SK-N-SH (cell line): ENCODE results near the gene SPRED2. TPM values are rescaled to one million over a fixed set of nuclear protein-coding genes. Genes with fewer than 3 reads are reported as not detected.

Source experiments
- CTCF ChIA-PET: fragments of 300-600, 350-600 bp; formaldehyde crosslinking; extraction: SDS; loops from one replicate; lab custom pipeline; 2021; lab: Yijun Ruan, JAX
- POLR2A ChIA-PET: fragments of 350-600 bp; sonication (Branson Sonifier 250); formaldehyde crosslinking; extraction: SDS; loops from one replicate; lab custom pipeline; 2020; ENCODE audit warnings: antibody characterized with exemption, inconsistent platforms; lab: Yijun Ruan, JAX
- DNase-seq: peaks from one replicate; pipeline ENCODE4 v3.0.0; 2012
- H2AFZ ChIP-seq: fragments of 200-600 bp; sonication (generic); 2 replicates; pipeline ENCODE4 v1.8.1; 2016; ENCODE audit warnings: antibody characterized with exemption, mild to moderate bottlenecking, low read depth
- H3F3A ChIP-seq: fragments of 200-600 bp; sonication (generic); replicated peaks from 2 replicates; pipeline ENCODE3; 2016; ENCODE audit warnings: antibody characterized with exemption, mild to moderate bottlenecking; ENCODE audit not compliant: insufficient read depth
- H3K27ac ChIP-seq, 2 experiments: fragments of 200-500 bp in 1 of 2; fragments of 200-600 bp in 1 of 2; sonication (Bioruptor generic) in 1 of 2; sonication (generic), shearing (Covaris generic) in 1 of 2; 2 replicates each; pipeline versions ENCODE4 v1.5.1 to v1.6.1; 2014 to 2016; ENCODE audit warnings: low read depth in 2 of 2, inconsistent platforms in 1 of 2, low read length in 1 of 2, mild to moderate bottlenecking in 1 of 2, mixed read lengths in 1 of 2
- H3K27me3 ChIP-seq: fragments of 200-600 bp; sonication (generic), shearing (Covaris generic); 2 replicates; pipeline ENCODE4 v1.6.1; 2016; ENCODE audit warnings: mixed run types; ENCODE audit not compliant: insufficient read depth
- H3K36me3 ChIP-seq, 2 experiments: fragments of 200-500 bp in 1 of 2; fragments of 200-600 bp in 1 of 2; sonication (Bioruptor generic) in 1 of 2; sonication (generic) in 1 of 2; replicated peaks in 1 of 2; 2 replicates each; pipeline versions ENCODE3 to v1.5.1; 2014 to 2016; ENCODE audit warnings: low read length in 1 of 2, mild to moderate bottlenecking in 1 of 2; ENCODE audit not compliant: insufficient read depth in 2 of 2, control insufficient read depth in 1 of 2
- H3K4me1 ChIP-seq, 2 experiments: fragments of 200-500 bp in 1 of 2; fragments of 200-600 bp in 1 of 2; sonication (Bioruptor generic) in 1 of 2; sonication (generic), shearing (Covaris generic) in 1 of 2; 2 replicates each; pipeline versions ENCODE4 v1.5.1 to v1.6.1; 2014 to 2016; ENCODE audit warnings: low read depth in 1 of 2, low read length in 1 of 2, mixed run types in 1 of 2; ENCODE audit not compliant: insufficient read depth in 2 of 2, control insufficient read depth in 1 of 2
- H3K4me2 ChIP-seq: fragments of 200-600 bp; sonication (generic), shearing (Covaris generic); 2 replicates; pipeline ENCODE4 v1.6.1; 2017; ENCODE audit warnings: mixed run types
- H3K4me3 ChIP-seq, 2 experiments: fragments of 200-500 bp in 1 of 2; fragments of 200-600 bp in 1 of 2; sonication (Bioruptor generic) in 1 of 2; sonication (generic), shearing (Covaris generic) in 1 of 2; 2 replicates each; pipeline versions ENCODE4 v1.5.1 to v1.8.1; 2014 to 2016; ENCODE audit warnings: low read depth in 2 of 2, inconsistent platforms in 1 of 2, low read length in 1 of 2, mild to moderate bottlenecking in 1 of 2, mixed read lengths in 1 of 2, moderate library complexity in 1 of 2
- H3K79me2 ChIP-seq: fragments of 200-600 bp; sonication (generic); 2 replicates; pipeline ENCODE4 v1.8.1; 2017; ENCODE audit warnings: mild to moderate bottlenecking; ENCODE audit not compliant: insufficient read depth
- H3K9ac ChIP-seq: fragments of 200-600 bp; sonication (generic); 2 replicates; pipeline ENCODE4 v1.6.1; 2017; ENCODE audit warnings: mixed run types
- H3K9me2 ChIP-seq: fragments of 200-600 bp; sonication (generic); 2 replicates; pipeline ENCODE4 v1.6.1; 2017; ENCODE audit warnings: mixed run types
- H3K9me3 ChIP-seq: fragments of 200-600 bp; sonication (generic); 2 replicates; pipeline ENCODE4 v1.6.1; 2017; ENCODE audit warnings: mixed run types, mild to moderate bottlenecking, moderate library complexity
- H4K20me1 ChIP-seq: fragments of 200-600 bp; sonication (generic); 2 replicates; pipeline ENCODE4 v1.6.1; 2017; ENCODE audit warnings: mild to moderate bottlenecking, mixed run types; ENCODE audit not compliant: insufficient read depth
- CHD2 ChIP-seq: fragments of 150-350 bp; IDR thresholded peaks from 2 replicates; pipeline ENCODE4 v1.6.1; 2018; ENCODE audit warnings: low read length; ENCODE audit not compliant: partially characterized antibody
- ELF1 ChIP-seq: IDR thresholded peaks from 2 replicates; pipeline ENCODE4 v1.4.0; 2012
- EP300 ChIP-seq, 2 experiments: IDR thresholded peaks; 2 replicates each; pipeline versions ENCODE4 v1.4.0 to v1.6.1; 2012; ENCODE audit warnings: borderline replicate concordance in 1 of 2, low read depth in 1 of 2, low read length in 1 of 2
- PBX3 ChIP-seq: IDR thresholded peaks from 2 replicates; pipeline ENCODE4; 2012
- REST ChIP-seq: IDR thresholded peaks from 2 replicates; pipeline ENCODE4 v1.6.1; 2012; ENCODE audit warnings: mild to moderate bottlenecking, low read depth, low read length, moderate library complexity
- TAF1 ChIP-seq: IDR thresholded peaks from 2 replicates; pipeline ENCODE4 v1.6.1; 2012; ENCODE audit warnings: low read depth, mild to moderate bottlenecking, low read length, moderate library complexity, borderline replicate concordance
- WGBS: methylation state at CpG from one replicate; pipeline ENCODE4 v1.1.6; 2017; ENCODE audit warnings: low lambda C conversion rate; 5-methylcytosine and 5-hydroxymethylcytosine counted together
- polyA plus RNA-seq, 3 experiments: library from polyadenylated mRNA; depleted of rRNA; stranded (reverse); fragments of >200 nt; gene quantifications; 2 replicates each; pipeline ENCODE4 v1.2.3, GENCODE V29; 2012

Gene SPRED2
- polyA plus RNA-seq, 1 of the 3 experiments (the other 2 are of a cell fraction) = 21.9 TPM

- WGBS = 62% methylated on average over 9 of the region's 9 CpGs
- H3K4me1 ChIP-seq = peaks cover 29 to 40% of the 10 kb centered on the region in 2 experiments
Observed at GRCh38 chr2:65355186-65355831, 77.1 kb downstream of the SPRED2 start.

More at GRCh38 chr2:65355186-65355831, 77.1 kb downstream of the SPRED2 start:
- Histone ChIP-seq H3F3A (peaks cover 23% of the 10 kb centered on the region), H2AFZ (no peak overlapping the region), H3K9me3 (no peaks in the 10 kb centered on the region), H3K9me2 (no peaks in the 10 kb centered on the region), H3K4me2 (peak overlapping the region; percentile 22; the same call in 1 of the 2 replicates), H3K79me2 (peaks cover 91% of the 10 kb centered on the region)
- no peak for DNase-seq
- ChIA-PET CTCF (no interaction called here), POLR2A (no interaction called here)
- TF ChIP-seq PBX3 (peak; percentile 29; the same call in 1 of the 2 replicates), EP300 (IDR thresholded peaks at IDR 0.05; ENCODE audit: borderline replicate concordance in 1 of 2, low read depth in 1 of 2, low read length in 1 of 2) (no peak), TAF1 (no peak), REST (no peak), CHD2 (no peak), ELF1 (no peak)
- TF ChIP-seq, all 33 proteins: peak for 1
- peaks cover 87% of the 10 kb centered on the region for H4K20me1 ChIP-seq
- H3K4me3 ChIP-seq = no peak overlapping the region
- no peaks in the 10 kb centered on the region for H3K27me3 ChIP-seq
- no peaks in the 10 kb centered on the region for H3K36me3 ChIP-seq
- H3K9ac ChIP-seq = no peak overlapping the region
- no peak overlapping the region for H3K27ac ChIP-seq
